Heart left ventricle (tissue), 13 donors: ENCODE measurements around the gene ARSB.

Experiments
- POLR2A ChIP-seq, 2 donors: fragments of 450-650 bp; IDR thresholded peaks; one replicate each; pipeline ENCODE4 v1.6.1; 2017; ENCODE audit warnings: antibody characterized with exemption in 2 of 2, mild to moderate bottlenecking in 2 of 2, moderate library complexity in 2 of 2
- TF ChIP-seq, protein P1 (sequence below), 12 donors: fragments of 200-600 bp; sonication (generic) in 4 of 12; IDR thresholded peaks; one replicate each; pipeline versions ENCODE4 v1.5.0 to v1.8.0; 2018 to 2022; ENCODE audit warnings: antibody characterized with exemption in 12 of 12, mild to moderate bottlenecking in 5 of 12
- donor health status: ischemic (EF 13 %, LVEDD 7.1; RV severe dilation, severe dysfunction).
- donor health status: DM: no; HTN: yes; CAD: no.
- donor health status: DM: no; HTN: no; CAD: no.
- donor health status: ischemic (EF 25% LVEDD 6.9; RV normal size, moderate dysfunction).
- donor health status: ischemic (EF 25% LVEDD 5.7; RV mildly dilated, moderate dysfunction).
- donor health status: ischemic (EF 35%, LVEDD 5.7; RV mildly dilated, moderate dysfunction).
- donor health status: nonischemic (EF 11% LVEDD 7.7; RV severe dilation, severe dysfunction).
- donor health status: DM: yes; HTN: yes; CAD: no.
- donor health status: PGD.
- donor health status: ischemic (EF 29% LVEDD 5.4; RV normal size, mild dysfunction).
- donor health status: nonischemic (EF 23%, LVEDD 6.1; RV moderate dilation, normal function).

DNA sequence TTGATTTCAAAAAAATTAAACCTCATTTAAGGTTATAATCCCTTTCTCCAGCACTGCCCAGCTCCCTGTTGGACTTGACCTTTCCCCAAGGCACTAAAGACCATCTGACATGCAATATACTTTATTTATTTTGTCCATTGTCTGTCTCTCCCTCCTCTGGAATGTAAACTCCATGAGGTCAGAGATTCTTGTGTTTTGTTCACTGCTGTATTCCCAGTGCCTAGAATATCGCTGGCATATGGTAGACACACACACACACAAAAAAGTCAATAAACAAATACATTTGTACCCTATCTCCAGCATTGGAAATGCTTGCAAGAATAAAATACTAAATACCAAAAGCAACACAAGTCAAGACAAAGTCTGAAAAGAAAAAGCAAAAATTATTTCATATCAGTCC is 17.3 kb upstream of the ARSB start:
- TF ChIP-seq, protein P1, sequence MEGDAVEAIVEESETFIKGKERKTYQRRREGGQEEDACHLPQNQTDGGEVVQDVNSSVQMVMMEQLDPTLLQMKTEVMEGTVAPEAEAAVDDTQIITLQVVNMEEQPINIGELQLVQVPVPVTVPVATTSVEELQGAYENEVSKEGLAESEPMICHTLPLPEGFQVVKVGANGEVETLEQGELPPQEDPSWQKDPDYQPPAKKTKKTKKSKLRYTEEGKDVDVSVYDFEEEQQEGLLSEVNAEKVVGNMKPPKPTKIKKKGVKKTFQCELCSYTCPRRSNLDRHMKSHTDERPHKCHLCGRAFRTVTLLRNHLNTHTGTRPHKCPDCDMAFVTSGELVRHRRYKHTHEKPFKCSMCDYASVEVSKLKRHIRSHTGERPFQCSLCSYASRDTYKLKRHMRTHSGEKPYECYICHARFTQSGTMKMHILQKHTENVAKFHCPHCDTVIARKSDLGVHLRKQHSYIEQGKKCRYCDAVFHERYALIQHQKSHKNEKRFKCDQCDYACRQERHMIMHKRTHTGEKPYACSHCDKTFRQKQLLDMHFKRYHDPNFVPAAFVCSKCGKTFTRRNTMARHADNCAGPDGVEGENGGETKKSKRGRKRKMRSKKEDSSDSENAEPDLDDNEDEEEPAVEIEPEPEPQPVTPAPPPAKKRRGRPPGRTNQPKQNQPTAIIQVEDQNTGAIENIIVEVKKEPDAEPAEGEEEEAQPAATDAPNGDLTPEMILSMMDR (IDR thresholded peaks at IDR 0.05): no peak
- no peak for TF ChIP-seq POLR2A (IDR thresholded peaks at IDR 0.05)
